ENCODE data around the gene SNX33. TPM values are rescaled to one million over a fixed set of nuclear protein-coding genes. Genes with fewer than 3 reads are reported as not detected.
A peak's percentile ranks its signal among the peaks of the same experiment; 100 is the strongest.

The SNX33 gene
- total RNA-seq, 1 donor = 39.8 TPM

DNA sequence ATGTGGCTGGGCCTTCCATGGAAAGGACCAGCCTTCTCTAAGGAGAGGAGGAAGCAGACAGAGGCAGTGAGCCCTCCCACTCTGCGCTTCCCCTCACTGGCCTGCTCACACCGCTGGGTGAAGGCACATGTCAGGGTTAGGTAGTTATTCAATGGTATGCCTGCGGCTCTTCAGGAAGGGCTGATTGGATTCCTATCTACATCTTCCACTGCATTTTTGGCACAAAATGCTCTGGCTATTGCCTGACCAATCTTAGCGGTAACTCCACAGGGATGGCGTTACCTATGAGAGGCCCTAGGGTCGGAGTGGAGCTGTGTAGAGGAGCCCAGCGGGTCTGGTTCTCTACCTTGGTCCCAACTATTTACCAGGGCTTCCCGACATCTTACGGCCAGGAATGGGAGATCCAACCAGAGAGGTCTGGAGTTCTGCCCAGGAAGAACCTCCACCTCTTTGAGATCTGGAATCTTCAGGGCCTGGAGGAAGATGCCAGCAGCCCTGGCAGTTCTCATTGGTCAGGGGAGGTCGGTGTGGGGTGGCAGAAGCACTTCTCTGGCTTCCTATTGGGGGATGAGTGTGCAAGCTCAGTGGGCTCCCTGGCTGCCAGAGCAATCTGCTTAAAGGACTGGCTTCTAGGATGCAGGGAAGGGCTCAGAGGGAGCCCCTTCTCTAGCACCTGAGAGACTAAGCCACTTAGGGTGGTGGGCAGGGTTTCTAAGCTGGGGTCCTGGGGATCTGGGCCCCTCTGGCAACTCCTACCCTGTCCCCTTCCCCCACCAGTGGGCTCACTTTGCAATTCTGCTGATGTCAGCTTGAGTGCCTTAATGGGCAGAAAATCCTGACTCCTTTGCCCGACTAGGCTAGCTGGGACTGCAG, 24.3 kb downstream of the SNX33 start:
- Histone ChIP-seq H3K4me1 (ENCODE audit: insufficient read depth, low read length) (peaks cover 45% of the 10 kb centered on the region), H3K9me3 (ENCODE audit: low read depth, low read length) (no peaks in the 10 kb centered on the region), H2AFZ (ENCODE audit: low read length) (no peak overlapping the region), H4K20me1 (ENCODE audit: insufficient read depth, low read length) (no peaks in the 10 kb centered on the region), H3K4me3 (ENCODE audit: insufficient read depth, low read length) (no peak overlapping the region), H3K27me3 (ENCODE audit: insufficient read depth, low read length) (no peaks in the 10 kb centered on the region), H3K27ac (ENCODE audit: low read depth, low read length) (peak overlapping the region; percentile 93), H3K79me2 (ENCODE audit: insufficient read depth, low read length) (peaks cover 4% of the 10 kb centered on the region), H3K4me2 (ENCODE audit: insufficient read depth, low read length) (peak overlapping the region; percentile 64), H3K36me3 (ENCODE audit: insufficient read depth, low read length) (no peaks in the 10 kb centered on the region)
- DNase-seq (ENCODE audit: insufficient read length, low spot score, missing footprints) = peak; percentile 86
- TF ChIP-seq, protein P1, sequence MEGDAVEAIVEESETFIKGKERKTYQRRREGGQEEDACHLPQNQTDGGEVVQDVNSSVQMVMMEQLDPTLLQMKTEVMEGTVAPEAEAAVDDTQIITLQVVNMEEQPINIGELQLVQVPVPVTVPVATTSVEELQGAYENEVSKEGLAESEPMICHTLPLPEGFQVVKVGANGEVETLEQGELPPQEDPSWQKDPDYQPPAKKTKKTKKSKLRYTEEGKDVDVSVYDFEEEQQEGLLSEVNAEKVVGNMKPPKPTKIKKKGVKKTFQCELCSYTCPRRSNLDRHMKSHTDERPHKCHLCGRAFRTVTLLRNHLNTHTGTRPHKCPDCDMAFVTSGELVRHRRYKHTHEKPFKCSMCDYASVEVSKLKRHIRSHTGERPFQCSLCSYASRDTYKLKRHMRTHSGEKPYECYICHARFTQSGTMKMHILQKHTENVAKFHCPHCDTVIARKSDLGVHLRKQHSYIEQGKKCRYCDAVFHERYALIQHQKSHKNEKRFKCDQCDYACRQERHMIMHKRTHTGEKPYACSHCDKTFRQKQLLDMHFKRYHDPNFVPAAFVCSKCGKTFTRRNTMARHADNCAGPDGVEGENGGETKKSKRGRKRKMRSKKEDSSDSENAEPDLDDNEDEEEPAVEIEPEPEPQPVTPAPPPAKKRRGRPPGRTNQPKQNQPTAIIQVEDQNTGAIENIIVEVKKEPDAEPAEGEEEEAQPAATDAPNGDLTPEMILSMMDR (IDR thresholded peaks at IDR 0.05; ENCODE audit: extremely low read depth, low read depth, low read length) = no peak

DNA sequence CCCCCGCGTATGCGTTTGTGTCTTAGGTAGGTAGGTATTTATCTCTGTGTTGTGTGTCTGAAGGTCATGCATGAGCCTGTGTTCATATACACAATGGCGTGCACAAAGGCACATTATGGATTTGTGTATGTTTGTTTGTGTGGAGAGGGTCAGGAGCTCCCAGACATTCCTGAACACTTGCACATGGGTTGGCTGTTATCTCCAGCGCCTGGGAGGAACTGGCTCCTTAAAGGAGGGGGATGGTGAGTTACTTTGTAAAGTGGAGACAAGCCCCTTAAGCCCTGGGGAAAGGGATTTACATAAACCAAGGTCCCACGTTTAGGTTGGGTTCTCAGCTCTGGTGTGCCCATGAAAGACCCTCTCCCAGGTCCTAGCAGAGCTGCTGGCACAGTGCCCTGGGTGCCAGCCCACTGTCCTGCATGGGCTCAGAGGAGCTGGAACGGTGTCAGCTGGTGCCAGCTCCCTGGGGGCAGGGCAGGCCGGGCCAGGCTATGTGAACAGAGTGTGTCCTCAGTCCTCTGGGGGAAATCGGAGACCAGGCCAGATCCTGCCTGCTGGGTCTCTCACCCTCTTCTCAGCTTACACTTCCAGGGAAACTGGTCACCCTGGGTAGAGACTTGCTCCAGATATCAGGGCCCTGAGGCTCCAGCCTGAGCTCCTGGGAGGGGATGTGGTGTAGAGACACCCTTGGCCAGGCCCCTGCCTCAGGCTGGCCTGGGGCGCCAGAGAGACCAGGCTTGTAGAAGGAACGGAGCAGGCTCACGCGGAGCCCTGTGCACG, 25.1 kb downstream of the SNX33 start:
- H4K20me1 ChIP-seq (ENCODE audit: insufficient read depth, low read length) = no peaks in the 10 kb centered on the region
- H3K4me3 ChIP-seq (ENCODE audit: insufficient read depth, low read length) = peak overlapping the region; percentile 45
- peak overlapping the region; percentile 93 for H3K27ac ChIP-seq (ENCODE audit: low read depth, low read length)
- no peak overlapping the region for H2AFZ ChIP-seq (ENCODE audit: low read length)
- peak; percentile 95 for DNase-seq (ENCODE audit: insufficient read length, low spot score, missing footprints)
- peak overlapping the region; percentile 64 for H3K4me2 ChIP-seq (ENCODE audit: insufficient read depth, low read length)
- H3K9me3 ChIP-seq (ENCODE audit: low read depth, low read length) = no peaks in the 10 kb centered on the region
- TF ChIP-seq, protein P1 (IDR thresholded peaks at IDR 0.05; ENCODE audit: extremely low read depth, low read depth, low read length) = no peak
- H3K79me2 ChIP-seq (ENCODE audit: insufficient read depth, low read length) = no peaks in the 10 kb centered on the region
- peaks cover 36% of the 10 kb centered on the region for H3K4me1 ChIP-seq (ENCODE audit: insufficient read depth, low read length)
- H3K36me3 ChIP-seq (ENCODE audit: insufficient read depth, low read length) = no peaks in the 10 kb centered on the region
- no peaks in the 10 kb centered on the region for H3K27me3 ChIP-seq (ENCODE audit: insufficient read depth, low read length)

DNA sequence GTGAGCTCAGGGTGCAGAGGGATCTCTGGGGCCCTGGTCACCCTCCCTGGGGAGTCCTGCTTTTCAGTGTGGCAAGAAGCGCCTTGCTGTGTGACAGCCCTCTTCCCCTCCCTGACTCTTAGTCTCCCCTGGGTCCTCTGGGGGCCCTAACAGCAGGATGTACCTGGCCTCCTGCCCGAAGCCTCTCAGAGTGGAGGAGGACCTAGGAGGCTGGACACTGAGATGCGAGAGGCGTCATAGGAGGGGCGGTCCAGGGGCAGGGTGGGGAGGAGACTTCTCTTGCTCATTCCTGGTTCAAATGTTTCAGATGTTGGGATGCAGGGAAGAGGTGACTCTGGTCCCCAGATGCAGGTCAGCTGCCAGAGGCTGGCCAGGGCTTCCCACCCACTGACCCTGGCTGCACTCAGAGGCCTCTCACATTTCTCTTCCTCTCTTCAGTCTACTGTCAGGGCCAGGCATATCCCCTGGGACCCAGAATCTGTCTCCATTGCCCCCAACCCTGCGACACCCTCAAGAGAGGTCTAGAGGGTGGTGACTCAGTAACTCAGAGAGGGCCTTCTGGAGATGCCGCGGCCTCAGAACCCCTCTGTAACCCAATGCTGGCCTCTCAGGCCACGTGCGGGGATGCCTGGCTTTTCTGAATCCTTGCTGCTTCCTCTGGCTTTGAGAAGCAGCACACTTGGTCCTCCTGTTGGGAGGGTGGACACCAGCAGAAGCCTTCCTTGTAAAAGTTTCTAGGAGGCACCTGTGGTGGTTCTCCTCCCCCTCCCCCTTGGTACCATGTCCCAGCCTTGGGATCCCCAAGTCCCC, 25.9 kb downstream of the SNX33 start:
- H3K4me3 ChIP-seq (ENCODE audit: insufficient read depth, low read length) = peak overlapping the region; percentile 45
- no peaks in the 10 kb centered on the region for H3K9me3 ChIP-seq (ENCODE audit: low read depth, low read length)
- no peaks in the 10 kb centered on the region for H3K27me3 ChIP-seq (ENCODE audit: insufficient read depth, low read length)
- H3K4me2 ChIP-seq (ENCODE audit: insufficient read depth, low read length) = peak overlapping the region; percentile 64
- no peaks in the 10 kb centered on the region for H4K20me1 ChIP-seq (ENCODE audit: insufficient read depth, low read length)
- H3K27ac ChIP-seq (ENCODE audit: low read depth, low read length) = peak overlapping the region; percentile 93
- no peak overlapping the region for H2AFZ ChIP-seq (ENCODE audit: low read length)
- TF ChIP-seq, protein P1 (IDR thresholded peaks at IDR 0.05; ENCODE audit: extremely low read depth, low read depth, low read length) = no peak
- no peaks in the 10 kb centered on the region for H3K36me3 ChIP-seq (ENCODE audit: insufficient read depth, low read length)
- no peaks in the 10 kb centered on the region for H3K79me2 ChIP-seq (ENCODE audit: insufficient read depth, low read length)
- DNase-seq (ENCODE audit: insufficient read length, low spot score, missing footprints) = peak; percentile 99
- H3K4me1 ChIP-seq (ENCODE audit: insufficient read depth, low read length) = peaks cover 36% of the 10 kb centered on the region

All from osteoblast (primary cell).